Liver (tissue), 3 donors: ENCODE data around the gene DPP6.

Experiments used
- CTCF ChIP-seq: fragments of 150-350 bp; IDR thresholded peaks from 2 replicates; pipeline ENCODE4 v1.5.1; 2017; ENCODE audit warnings: improper control_type of control experiment, low read depth, low read length; ENCODE audit not compliant: missing input control
- FOXA1 ChIP-seq: IDR thresholded peaks from 2 replicates; pipeline ENCODE4 v1.6.1; 2016; ENCODE audit warnings: antibody characterized with exemption
- GABPA ChIP-seq, 2 donors: IDR thresholded peaks in 1 of 2; conservative IDR thresholded peaks in 1 of 2; 2 replicates each; pipeline ENCODE4 v1.6.1; 2016; ENCODE audit warnings: antibody characterized with exemption in 2 of 2, mild to moderate bottlenecking in 1 of 2, moderate library complexity in 1 of 2
- MAX ChIP-seq: IDR thresholded peaks from 2 replicates; pipeline ENCODE4 v1.6.1; 2016; ENCODE audit warnings: antibody characterized with exemption
- NR2F2 ChIP-seq: IDR thresholded peaks from 2 replicates; pipeline ENCODE4 v1.6.1; 2016; ENCODE audit warnings: antibody characterized with exemption
- RAD21 ChIP-seq, 2 donors: IDR thresholded peaks; 2 replicates each; pipeline ENCODE4 v1.6.1; 2016; ENCODE audit warnings: antibody characterized with exemption in 2 of 2, mild to moderate bottlenecking in 2 of 2
- RXRA ChIP-seq, 2 donors: IDR thresholded peaks; 2 replicates each; pipeline ENCODE4 v1.6.1; 2017 to 2018; ENCODE audit warnings: antibody characterized with exemption in 2 of 2, mild to moderate bottlenecking in 1 of 2
- TAF1 ChIP-seq: conservative IDR thresholded peaks from 2 replicates; pipeline ENCODE4 v1.6.1; 2016; ENCODE audit warnings: antibody characterized with exemption, mild to moderate bottlenecking
- YY1 ChIP-seq: IDR thresholded peaks from 2 replicates; pipeline ENCODE4 v1.6.1; 2016; ENCODE audit warnings: antibody characterized with exemption, mild to moderate bottlenecking
- TF ChIP-seq, protein P1 (sequence below): IDR thresholded peaks from 2 replicates; pipeline ENCODE4 v1.6.1; 2016; ENCODE audit warnings: antibody characterized with exemption
- TF ChIP-seq, protein P2 (sequence below): IDR thresholded peaks from 2 replicates; pipeline ENCODE4 v1.6.1; 2016; ENCODE audit warnings: antibody characterized with exemption
- TF ChIP-seq, protein P3 (sequence below): IDR thresholded peaks from 2 replicates; pipeline ENCODE4 v1.6.1; 2016; ENCODE audit warnings: antibody characterized with exemption, mild to moderate bottlenecking
- donor health status: healthy.
- donor health status: healthy.

DNA sequence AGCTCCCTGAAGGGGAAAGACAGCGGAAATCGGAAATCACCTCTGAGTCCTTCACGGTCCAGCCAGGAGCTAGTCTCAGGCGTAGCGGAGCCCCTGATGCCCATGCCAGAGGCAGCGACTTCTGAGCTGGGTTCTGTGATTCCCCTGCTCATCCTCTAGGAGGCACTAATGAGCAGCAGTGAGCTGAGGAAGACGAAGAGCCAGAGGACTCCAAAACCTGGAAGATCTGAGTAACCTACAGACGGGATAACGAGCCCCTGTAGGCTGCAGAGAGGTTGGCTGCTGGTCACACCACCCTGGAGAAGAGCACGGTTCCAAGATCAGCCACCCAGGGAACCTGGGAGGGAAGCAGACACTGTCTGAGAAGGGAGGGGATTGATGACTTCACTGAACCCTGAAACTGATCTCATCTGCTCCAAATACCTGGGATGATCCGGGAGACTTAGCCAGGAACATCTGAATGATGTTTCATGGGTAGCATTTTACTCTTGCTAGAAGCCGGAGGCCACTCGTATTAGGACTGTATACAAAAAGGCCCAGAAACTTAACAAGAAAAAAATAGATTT, 646.6 kb downstream of the DPP6 start:
- TF ChIP-seq, protein P1, sequence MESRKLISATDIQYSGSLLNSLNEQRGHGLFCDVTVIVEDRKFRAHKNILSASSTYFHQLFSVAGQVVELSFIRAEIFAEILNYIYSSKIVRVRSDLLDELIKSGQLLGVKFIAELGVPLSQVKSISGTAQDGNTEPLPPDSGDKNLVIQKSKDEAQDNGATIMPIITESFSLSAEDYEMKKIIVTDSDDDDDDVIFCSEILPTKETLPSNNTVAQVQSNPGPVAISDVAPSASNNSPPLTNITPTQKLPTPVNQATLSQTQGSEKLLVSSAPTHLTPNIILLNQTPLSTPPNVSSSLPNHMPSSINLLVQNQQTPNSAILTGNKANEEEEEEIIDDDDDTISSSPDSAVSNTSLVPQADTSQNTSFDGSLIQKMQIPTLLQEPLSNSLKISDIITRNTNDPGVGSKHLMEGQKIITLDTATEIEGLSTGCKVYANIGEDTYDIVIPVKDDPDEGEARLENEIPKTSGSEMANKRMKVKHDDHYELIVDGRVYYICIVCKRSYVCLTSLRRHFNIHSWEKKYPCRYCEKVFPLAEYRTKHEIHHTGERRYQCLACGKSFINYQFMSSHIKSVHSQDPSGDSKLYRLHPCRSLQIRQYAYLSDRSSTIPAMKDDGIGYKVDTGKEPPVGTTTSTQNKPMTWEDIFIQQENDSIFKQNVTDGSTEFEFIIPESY, result no peak
- peak; percentile 14 for TF ChIP-seq CTCF
- no peak for TF ChIP-seq GABPA (IDR thresholded peaks at IDR 0.05 in 1 of 2, conservative IDR thresholded peaks at IDR 0.05 in 1 of 2)
- TF ChIP-seq RAD21 (IDR thresholded peaks at IDR 0.05), result no peak
- no peak for TF ChIP-seq TAF1
- TF ChIP-seq, protein P2, sequence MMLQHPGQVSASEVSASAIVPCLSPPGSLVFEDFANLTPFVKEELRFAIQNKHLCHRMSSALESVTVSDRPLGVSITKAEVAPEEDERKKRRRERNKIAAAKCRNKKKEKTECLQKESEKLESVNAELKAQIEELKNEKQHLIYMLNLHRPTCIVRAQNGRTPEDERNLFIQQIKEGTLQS, result no peak
- TF ChIP-seq FOXA1, result no peak
- no peak for TF ChIP-seq YY1
- TF ChIP-seq, protein P3, sequence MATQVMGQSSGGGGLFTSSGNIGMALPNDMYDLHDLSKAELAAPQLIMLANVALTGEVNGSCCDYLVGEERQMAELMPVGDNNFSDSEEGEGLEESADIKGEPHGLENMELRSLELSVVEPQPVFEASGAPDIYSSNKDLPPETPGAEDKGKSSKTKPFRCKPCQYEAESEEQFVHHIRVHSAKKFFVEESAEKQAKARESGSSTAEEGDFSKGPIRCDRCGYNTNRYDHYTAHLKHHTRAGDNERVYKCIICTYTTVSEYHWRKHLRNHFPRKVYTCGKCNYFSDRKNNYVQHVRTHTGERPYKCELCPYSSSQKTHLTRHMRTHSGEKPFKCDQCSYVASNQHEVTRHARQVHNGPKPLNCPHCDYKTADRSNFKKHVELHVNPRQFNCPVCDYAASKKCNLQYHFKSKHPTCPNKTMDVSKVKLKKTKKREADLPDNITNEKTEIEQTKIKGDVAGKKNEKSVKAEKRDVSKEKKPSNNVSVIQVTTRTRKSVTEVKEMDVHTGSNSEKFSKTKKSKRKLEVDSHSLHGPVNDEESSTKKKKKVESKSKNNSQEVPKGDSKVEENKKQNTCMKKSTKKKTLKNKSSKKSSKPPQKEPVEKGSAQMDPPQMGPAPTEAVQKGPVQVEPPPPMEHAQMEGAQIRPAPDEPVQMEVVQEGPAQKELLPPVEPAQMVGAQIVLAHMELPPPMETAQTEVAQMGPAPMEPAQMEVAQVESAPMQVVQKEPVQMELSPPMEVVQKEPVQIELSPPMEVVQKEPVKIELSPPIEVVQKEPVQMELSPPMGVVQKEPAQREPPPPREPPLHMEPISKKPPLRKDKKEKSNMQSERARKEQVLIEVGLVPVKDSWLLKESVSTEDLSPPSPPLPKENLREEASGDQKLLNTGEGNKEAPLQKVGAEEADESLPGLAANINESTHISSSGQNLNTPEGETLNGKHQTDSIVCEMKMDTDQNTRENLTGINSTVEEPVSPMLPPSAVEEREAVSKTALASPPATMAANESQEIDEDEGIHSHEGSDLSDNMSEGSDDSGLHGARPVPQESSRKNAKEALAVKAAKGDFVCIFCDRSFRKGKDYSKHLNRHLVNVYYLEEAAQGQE, result no peak
- no peak for TF ChIP-seq NR2F2
- no peak for TF ChIP-seq MAX
- TF ChIP-seq RXRA (IDR thresholded peaks at IDR 0.05), result no peak
